HG03103 (cell line): ENCODE results near the gene SLC50A1.
A peak's percentile ranks its signal among the peaks of the same experiment; 100 is the strongest.

Experiments used
- ATAC-seq: cut with Tn5 transposase; IDR thresholded peaks from one replicate; pipeline ENCODE4 v1.9.1; 2021; ENCODE audit warnings: low read depth; ENCODE audit not compliant: unreplicated experiment

SLC50A1 gene

DNA sequence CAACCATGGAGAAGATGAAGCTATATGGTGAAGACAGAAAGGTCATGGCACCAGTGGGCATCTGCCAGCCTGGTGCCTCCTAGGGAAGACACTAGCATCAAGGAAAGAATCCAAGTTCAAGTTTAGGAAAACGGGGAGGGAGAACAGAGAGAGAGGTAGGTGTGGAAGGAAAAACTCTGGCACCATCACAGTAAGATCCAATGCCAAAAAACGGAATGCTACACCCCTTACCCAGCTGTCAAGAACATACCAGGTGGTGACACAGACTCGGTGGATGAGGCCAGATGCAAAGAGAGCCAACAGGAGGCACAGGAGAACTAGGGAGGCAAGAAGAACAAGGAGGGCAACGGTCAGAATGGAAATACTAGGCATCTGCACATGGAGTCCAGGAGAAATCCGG is 33.9 kb downstream of the SLC50A1 start:
- no peak for ATAC-seq

DNA sequence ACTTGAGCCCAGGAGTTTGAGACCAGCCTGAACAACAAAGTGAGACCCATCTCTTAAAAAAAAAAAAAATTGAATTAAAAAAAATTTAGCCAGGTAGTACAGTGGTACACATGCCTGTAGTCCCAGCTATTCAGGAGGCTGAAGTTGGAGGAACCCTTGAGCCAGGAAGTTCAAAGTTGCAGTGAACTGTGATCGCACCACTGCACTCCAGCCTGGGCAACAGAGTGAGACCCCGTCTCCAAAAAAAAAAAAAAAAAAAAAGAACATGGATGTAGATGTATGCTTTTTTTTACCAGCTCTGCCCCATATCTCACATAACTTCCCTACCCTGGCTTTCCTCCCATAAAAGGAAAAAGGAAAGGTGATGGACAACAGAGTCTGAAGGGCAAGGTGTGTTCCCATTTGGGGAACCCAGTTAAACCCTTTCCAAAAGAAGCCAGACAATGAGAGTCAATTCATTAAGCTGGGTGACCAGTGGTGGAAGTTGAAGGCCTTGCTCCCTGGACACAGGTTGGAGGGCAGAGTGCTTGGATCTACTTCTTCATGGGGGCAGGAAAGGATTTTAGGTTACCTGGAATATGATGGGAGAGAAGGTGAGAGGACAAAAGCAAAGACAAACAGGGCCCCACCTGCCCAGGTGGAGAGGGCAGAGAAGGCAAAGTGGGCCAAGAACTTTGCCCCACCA is 34.6 kb downstream of the SLC50A1 start:
- no peak for ATAC-seq

DNA sequence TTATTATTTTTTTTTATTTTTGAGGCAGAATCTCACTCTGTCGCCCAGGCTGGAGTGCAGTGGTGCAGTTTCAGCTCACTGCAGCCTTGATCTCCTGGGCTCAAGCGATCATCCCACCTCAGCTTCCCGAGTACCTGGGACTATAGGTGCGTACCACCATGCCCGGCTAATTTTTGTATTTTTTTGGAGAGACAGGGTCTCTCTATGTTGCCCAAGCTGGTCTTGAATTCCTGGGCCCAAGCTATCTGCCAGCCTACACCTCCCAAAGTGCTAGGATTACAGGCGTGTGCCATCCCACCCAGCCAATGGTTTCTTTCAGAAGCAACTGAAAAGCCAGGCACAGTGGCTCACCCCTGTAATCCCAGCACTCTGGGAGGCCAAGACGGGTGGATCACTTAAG is 35.2 kb downstream of the SLC50A1 start:
- ATAC-seq: no peak

DNA sequence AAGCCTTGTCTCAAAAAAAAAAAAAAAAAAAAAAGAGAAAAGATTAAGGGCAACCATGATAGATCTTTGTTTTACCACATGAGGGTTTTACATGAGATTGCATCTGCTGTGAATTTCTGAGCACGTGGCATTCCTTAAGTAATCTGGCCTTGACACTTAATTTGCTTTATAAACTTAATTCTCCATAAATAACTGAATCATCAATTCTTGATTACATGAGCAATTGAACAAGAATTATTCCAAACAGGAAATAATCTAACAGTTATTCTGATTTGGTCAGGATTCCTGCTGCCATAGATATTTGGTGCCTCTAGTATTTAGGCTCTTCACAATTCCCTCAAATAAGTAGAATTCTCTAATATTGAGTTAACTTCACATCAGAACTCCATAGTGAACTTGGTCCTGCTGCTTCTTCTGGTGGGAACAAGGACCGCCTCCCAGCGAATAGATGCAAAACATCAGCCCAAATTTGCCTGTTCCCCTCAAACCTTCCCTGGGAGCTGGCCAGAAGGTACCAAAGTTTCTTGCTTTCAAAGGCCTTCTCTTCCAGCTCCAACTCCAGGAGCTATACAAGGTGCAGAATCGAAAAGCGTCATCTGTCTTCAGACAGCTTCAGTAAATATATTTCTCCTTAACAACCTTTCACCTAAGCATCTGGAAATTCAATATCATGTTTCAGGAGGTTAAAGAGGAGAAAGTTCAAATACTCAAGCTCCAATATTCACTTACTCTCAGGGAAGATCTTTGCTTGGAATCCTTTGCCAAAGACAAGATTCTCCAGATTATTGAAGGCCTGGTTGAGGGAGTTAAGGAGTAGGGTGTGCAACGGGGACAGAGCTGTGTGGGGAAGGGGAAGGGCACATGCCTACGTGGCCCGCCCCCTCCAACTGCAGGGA is 36.4 kb downstream of the SLC50A1 start:
- ATAC-seq: no peak

GRCh38 chr1:155172732-155173477 is 37.3 kb downstream of the SLC50A1 start, which contains the start of gene KRTCAP2:
Gene KRTCAP2 (minus strand): TSS chr1:155173304. CDS start chr1:155173224, 80 bp downstream.
- peak; percentile 64 for ATAC-seq

DNA sequence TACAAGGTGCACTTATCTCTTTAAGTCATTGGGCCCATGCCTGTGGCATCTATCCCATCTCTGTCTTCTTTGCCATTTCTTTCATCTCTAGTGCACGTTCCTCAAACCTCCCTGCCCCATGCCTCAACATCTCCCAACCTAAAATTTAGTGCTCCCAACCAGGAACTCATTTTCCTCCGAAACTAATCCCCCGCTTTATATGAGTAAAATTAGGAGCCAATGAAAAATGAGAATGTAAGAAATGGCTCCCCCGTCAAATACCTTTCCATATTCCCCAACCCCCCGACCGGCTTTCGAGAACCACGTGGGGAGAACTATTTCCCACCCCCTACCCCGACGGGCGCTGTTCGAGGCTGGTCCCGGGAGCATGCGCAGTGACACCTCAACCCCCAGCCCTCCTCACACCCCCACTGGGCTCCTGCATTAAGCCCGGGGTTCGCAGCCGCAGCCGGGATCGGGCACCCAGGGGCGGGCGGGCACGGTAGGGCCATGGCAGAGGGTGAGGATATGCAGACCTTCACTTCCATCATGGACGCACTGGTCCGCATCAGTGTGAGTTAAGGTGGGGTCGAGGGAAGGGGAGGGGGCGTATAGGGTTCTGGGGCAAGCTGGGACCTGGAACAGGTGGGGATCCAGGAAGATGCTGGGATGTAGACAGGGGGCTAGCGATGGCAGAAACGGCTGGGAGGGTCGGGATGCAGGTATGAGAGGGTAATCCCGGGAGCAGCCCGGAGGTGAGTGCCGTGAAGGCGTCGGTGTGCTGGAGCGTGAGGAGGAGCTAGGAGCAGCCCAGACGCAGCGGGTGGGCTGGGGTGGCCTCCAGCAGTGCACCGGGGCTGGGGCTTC is 38.0 kb downstream of the SLC50A1 start, which contains the start of gene TRIM46:
TSS of gene TRIM46 (plus strand) at position 372 of the 846 bp plus-strand sequence. CDS start at position 490, 118 bp downstream.
- ATAC-seq: no peak

GRCh38 chr1:155174324-155175280 is 39.0 kb downstream of the SLC50A1 start:
- ATAC-seq: no peak

DNA sequence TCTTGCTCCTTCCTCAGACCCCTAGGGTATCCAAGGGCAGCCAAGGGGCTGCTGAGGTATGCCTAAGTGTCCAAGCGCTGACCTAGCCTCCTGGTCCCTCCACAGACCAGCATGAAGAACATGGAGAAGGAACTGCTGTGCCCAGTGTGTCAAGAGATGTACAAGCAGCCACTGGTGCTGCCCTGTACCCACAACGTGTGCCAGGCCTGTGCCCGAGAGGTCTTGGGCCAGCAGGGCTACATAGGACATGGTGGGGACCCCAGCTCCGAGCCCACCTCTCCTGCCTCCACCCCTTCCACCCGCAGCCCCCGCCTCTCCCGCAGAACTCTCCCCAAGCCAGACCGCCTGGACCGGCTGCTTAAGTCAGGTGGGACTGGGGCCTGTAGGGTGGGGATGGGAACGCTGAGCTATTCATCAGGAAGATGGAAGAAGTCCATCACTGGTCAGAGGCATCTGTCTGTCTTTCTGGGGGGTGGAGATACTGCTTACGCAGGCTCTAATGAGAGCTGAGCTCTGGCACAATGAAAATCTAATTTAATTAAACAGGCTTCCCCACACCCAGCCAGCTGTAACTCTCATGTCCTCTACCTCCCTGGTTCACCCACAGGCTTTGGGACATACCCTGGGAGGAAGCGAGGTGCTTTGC is 39.8 kb downstream of the SLC50A1 start:
- ATAC-seq: no peak

DNA sequence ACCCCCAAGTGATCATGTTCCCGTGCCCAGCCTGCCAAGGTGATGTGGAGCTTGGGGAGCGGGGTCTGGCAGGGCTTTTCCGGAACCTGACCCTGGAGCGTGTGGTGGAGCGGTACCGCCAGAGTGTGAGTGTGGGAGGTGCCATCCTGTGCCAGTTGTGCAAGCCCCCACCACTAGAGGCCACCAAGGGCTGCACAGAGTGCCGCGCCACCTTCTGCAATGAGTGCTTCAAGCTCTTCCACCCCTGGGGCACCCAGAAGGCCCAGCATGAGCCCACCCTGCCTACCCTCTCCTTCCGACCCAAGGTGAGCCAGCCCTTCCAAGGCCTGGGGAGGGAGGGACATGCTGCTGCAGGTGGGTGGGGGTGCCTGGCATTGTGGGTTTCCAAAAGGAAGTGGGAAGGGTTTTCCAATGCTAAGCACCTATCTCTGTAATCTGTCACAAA is 40.3 kb downstream of the SLC50A1 start:
- ATAC-seq: no peak

GRCh38 chr1:155176544-155177071 is 41.0 kb downstream of the SLC50A1 start:
- no peak for ATAC-seq

DNA sequence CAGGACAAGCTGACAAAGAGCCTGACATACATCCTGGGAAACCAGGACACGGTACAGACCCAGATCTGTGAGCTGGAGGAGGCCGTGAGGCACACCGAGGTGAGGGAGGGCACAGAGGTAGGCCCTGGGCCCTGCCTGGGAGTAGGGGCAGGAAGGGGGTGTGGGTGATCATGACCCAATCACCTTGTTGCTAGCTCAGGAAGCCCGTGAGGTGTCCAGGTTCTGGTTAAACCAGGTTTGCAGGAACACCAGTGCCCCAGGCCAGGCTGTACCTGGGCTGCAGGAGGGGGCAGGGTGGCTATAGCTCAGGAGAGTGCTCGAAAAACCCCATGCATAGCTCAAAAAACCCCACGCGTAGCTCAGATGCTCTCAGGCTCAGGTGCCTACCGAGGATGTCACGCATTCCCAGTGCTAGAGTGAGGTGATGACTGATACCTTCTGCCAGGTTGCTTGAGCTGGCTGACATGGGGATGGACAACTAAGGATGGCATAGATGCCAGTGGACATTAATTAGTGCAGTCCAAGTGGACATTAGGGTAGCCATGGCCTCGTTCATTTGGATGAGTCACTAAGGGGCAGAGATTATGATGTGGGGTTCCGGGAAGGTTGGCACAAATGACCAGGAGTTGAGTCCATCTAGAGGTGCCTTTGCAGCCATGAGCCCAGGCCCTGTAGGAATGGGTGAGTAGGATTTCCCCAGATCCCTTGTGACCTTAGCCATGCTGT is 41.7 kb downstream of the SLC50A1 start:
- ATAC-seq: no peak

DNA sequence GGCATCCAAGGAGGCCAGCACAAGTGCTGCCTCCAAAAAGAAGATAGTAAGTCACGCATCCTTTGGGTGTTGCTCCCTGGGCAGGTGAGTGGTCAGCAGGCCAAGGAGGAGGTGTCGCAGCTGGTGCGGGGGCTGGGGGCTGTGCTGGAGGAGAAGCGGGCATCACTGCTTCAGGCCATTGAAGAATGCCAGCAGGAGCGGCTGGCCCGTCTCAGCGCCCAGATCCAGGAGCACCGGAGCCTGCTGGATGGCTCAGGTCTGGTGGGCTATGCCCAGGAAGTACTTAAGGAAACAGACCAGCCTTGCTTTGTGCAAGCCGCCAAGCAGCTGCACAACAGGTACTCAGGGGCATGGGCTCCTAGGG is 42.2 kb downstream of the SLC50A1 start:
- no peak for ATAC-seq

GRCh38 chr1:155178441-155179111 is 42.9 kb downstream of the SLC50A1 start:
- ATAC-seq: no peak

GRCh38 chr1:155179112-155180031 is 43.7 kb downstream of the SLC50A1 start:
- no peak for ATAC-seq

GRCh38 chr1:155181371-155182051 is 45.9 kb downstream of the SLC50A1 start:
- no peak for ATAC-seq
